Activated CD4-positive, alpha-beta T cell treated with anti-CD3 and anti-CD28 coated beads, Interleukin-2, amount 50 U/mL, for 16 hours (primary cell): ENCODE measurements around the gene COPE.

Experiments
- DNase-seq: peaks from one replicate; pipeline ENCODE4 v3.0.0-alpha.2; 2020

COPE gene

GRCh38 chr19:18849838-18850400 lies 69.3 kb downstream of the COPE start:
- no peak for DNase-seq
